Endothelial cell of umbilical vein (primary cell): ENCODE measurements around the gene CRABP1. TPM values are rescaled to one million over a fixed set of nuclear protein-coding genes. Genes with fewer than 3 reads are reported as not detected.

Experiments used
- BruUV-seq: library from RNA; stranded (reverse); fragments of 400-500 nt; replicated peaks from 2 replicates; lab custom pipeline; 2021; lab: Mats Ljungman, UMichigan
- CTCF ChIA-PET: fragments of 300-600, 350-600 bp; sonication (Branson Sonifier 250); formaldehyde crosslinking; loops from one replicate; lab custom pipeline; 2021; ENCODE audit warnings: antibody characterized with exemption, inconsistent platforms; lab: Charles Lee
- POLR2A ChIA-PET: fragments of 300-600, 350-600 bp; sonication (Branson Sonifier 250); formaldehyde crosslinking; loops from one replicate; lab custom pipeline; 2021; ENCODE audit warnings: antibody characterized with exemption, inconsistent platforms; lab: Charles Lee
- DNase-seq: peaks from one replicate; pipeline ENCODE4 v3.0.0-alpha.2; 2011; ENCODE audit warnings: low read depth, low spot score
- FAIRE-seq: peaks from 2 replicates; lab custom pipeline; 2011; peaks lifted over from hg19 to GRCh38; lab: Jason Lieb, UNC
- H2AFZ ChIP-seq: 2 replicates; pipeline ENCODE4 v1.6.0; 2012; ENCODE audit warnings: low read depth, low read length, control low read depth, inconsistent platforms
- H3K27ac ChIP-seq: 2 replicates; pipeline ENCODE4 v1.5.1; 2011; ENCODE audit warnings: low read depth, mild to moderate bottlenecking, control low read depth, low read length, moderate library complexity; ENCODE audit not compliant: insufficient read depth
- H3K27me3 ChIP-seq, 2 experiments: 2 replicates each; pipeline versions ENCODE4 v1.6.0 to v1.6.1; 2011; ENCODE audit warnings: low read length in 2 of 2, mixed read lengths in 1 of 2; ENCODE audit not compliant: control insufficient read depth in 2 of 2, insufficient read depth in 2 of 2
- H3K36me3 ChIP-seq, 2 experiments: 2 replicates in 1 of 2; 3 replicates in 1 of 2; pipeline ENCODE4 v1.5.1; 2011; ENCODE audit warnings: low read length in 2 of 2, mild to moderate bottlenecking in 1 of 2, moderate library complexity in 1 of 2; ENCODE audit not compliant: control insufficient read depth in 2 of 2, insufficient read depth in 2 of 2; ENCODE audit errors: extremely low read depth in 1 of 2
- H3K4me1 ChIP-seq: 3 replicates; pipeline ENCODE4 v1.5.1; 2011; ENCODE audit warnings: mild to moderate bottlenecking, low read length; ENCODE audit not compliant: control insufficient read depth, insufficient read depth; ENCODE audit errors: extremely low read depth
- H3K4me2 ChIP-seq: 2 replicates; pipeline ENCODE4 v1.6.1; 2011; ENCODE audit warnings: low read length, control low read depth, mixed read lengths; ENCODE audit not compliant: insufficient read depth
- H3K4me3 ChIP-seq, 3 experiments: fragments of 200-600 bp in 1 of 3; sonication (generic), shearing (Covaris generic) in 1 of 3; replicated peaks in 1 of 3; 2 replicates each; pipeline ENCODE4 v1.5.1; 2011 to 2016; ENCODE audit warnings: control low read depth in 3 of 3, low read length in 3 of 3, mild to moderate bottlenecking in 2 of 3, inconsistent platforms in 1 of 3, low read depth in 1 of 3, moderate library complexity in 1 of 3; ENCODE audit not compliant: insufficient read depth in 1 of 3
- H3K79me2 ChIP-seq: 2 replicates; pipeline ENCODE4 v1.6.0; 2012; ENCODE audit warnings: low read length, inconsistent platforms; ENCODE audit not compliant: control insufficient read depth, insufficient read depth
- H3K9ac ChIP-seq: replicated peaks from 2 replicates; pipeline ENCODE3; 2011; ENCODE audit warnings: low read length, control low read depth; ENCODE audit not compliant: insufficient read depth; ENCODE audit errors: extremely low read depth
- H3K9me1 ChIP-seq: replicated peaks from 3 replicates; pipeline ENCODE4 v1.6.0; 2011; ENCODE audit warnings: mild to moderate bottlenecking, low read length; ENCODE audit not compliant: control insufficient read depth, insufficient read depth; ENCODE audit errors: extremely low read depth
- H3K9me3 ChIP-seq: replicated peaks from 2 replicates; pipeline ENCODE4 v1.5.1; 2012; ENCODE audit warnings: low read length, inconsistent platforms; ENCODE audit not compliant: control insufficient read depth, insufficient read depth
- H4K20me1 ChIP-seq: replicated peaks from 2 replicates; pipeline ENCODE3; 2011; ENCODE audit warnings: mild to moderate bottlenecking, low read length; ENCODE audit not compliant: control insufficient read depth, insufficient read depth; ENCODE audit errors: extremely low read depth
- EZH2 ChIP-seq: IDR thresholded peaks from 2 replicates; pipeline ENCODE4 v1.6.1; 2012; ENCODE audit warnings: borderline replicate concordance, low read depth, mild to moderate bottlenecking, moderate library complexity, low read length, inconsistent platforms; ENCODE audit not compliant: severe bottlenecking
- FOS ChIP-seq: IDR thresholded peaks from 2 replicates; pipeline ENCODE4 v1.6.1; 2011; ENCODE audit warnings: mild to moderate bottlenecking, low read length, moderate library complexity, borderline replicate concordance; ENCODE audit not compliant: insufficient read depth
- GATA2 ChIP-seq: IDR thresholded peaks from 2 replicates; pipeline ENCODE4 v1.7.0; 2011; ENCODE audit warnings: low read depth, mild to moderate bottlenecking, moderate library complexity, mixed read lengths, low read length; ENCODE audit not compliant: insufficient read length, insufficient read depth
- JUN ChIP-seq: IDR thresholded peaks from 2 replicates; pipeline ENCODE4 v1.6.1; 2011; ENCODE audit warnings: borderline replicate concordance, low read depth; ENCODE audit not compliant: insufficient read length, insufficient read depth
- MAX ChIP-seq: IDR thresholded peaks from 2 replicates; pipeline ENCODE4 v1.6.1; 2011; ENCODE audit not compliant: insufficient read depth, insufficient read length
- MYC ChIP-seq: IDR thresholded peaks from one replicate; pipeline ENCODE4 v1.6.1; 2011; ENCODE audit warnings: mild to moderate bottlenecking, low read depth, low read length
- POLR2A ChIP-seq: IDR thresholded peaks from 2 replicates; pipeline ENCODE4 v1.6.1; 2012; ENCODE audit warnings: low read depth, mild to moderate bottlenecking, control low read depth, low read length
- POLR2AphosphoS5 ChIP-seq: IDR thresholded peaks from 2 replicates; pipeline ENCODE4 v1.6.1; 2012; ENCODE audit warnings: low read depth, mild to moderate bottlenecking, control low read depth, low read length, moderate library complexity; ENCODE audit not compliant: insufficient read depth
- dilution Hi-C: fragments of 300-500 bp; cut with MboI; formaldehyde crosslinking; loops from one replicate; pipeline ENCODE4 v1.15.0; 2019; ENCODE audit warnings: low sequenced_read_pairs; ENCODE audit not compliant: extremely low pct_ligation_motif_present
- intact Hi-C: fragments of 100-400 bp; cut with micrococcal nuclease; formaldehyde crosslinking; loops from one replicate; pipeline ENCODE4 v1.10.0; 2022
- polyA plus RNA-seq, 4 experiments: library from polyadenylated mRNA; depleted of rRNA in 3 of 4; stranded (reverse) in 3 of 4; unstranded in 1 of 4; fragments of >200 nt; gene quantifications; 2 replicates each; pipeline versions ENCODE4 v1.2.1 to v1.2.3, GENCODE V29; 2011 to 2012; ENCODE audit warnings: missing spikeins in 1 of 4
- total RNA-seq: library from RNA; stranded (reverse); gene quantifications from 2 replicates; pipeline ENCODE4 v1.2.3, GENCODE V29; 2021
- TF ChIP-seq, protein P1 (sequence below), 2 donors: IDR thresholded peaks; 1 replicate in 1 of 2; 2 replicates in 1 of 2; pipeline ENCODE4 v1.5.1; 2011; ENCODE audit warnings: low read length in 2 of 2, mild to moderate bottlenecking in 2 of 2, moderate library complexity in 2 of 2, control low read depth in 1 of 2, inconsistent platforms in 1 of 2, low read depth in 1 of 2; ENCODE audit not compliant: insufficient read depth in 1 of 2; ENCODE audit errors: extremely low read depth in 1 of 2

CRABP1 gene
- total and polyA plus RNA-seq, 2 donors (not counting 3 experiments of a cell fraction or from before 2014, with no cell fraction given) = 0.11 TPM; not detected in 1

- no peaks in the 10 kb centered on the region for H3K9me1 ChIP-seq
- H4K20me1 ChIP-seq = no peaks in the 10 kb centered on the region
- H3K36me3 ChIP-seq = no peaks in the 10 kb centered on the region
- intact Hi-C loops (no loop called here), dilution Hi-C loops (no loop called here)
- H3K27me3 ChIP-seq = peaks cover 6 to 7% of the 10 kb centered on the region in 2 experiments
- DNase-seq (no peak), FAIRE-seq (no peak)
- BruUV-seq = no TSS peak
- no peak overlapping the region for H3K9ac ChIP-seq
- H3K4me2 ChIP-seq = no peak overlapping the region
- ChIA-PET POLR2A (interaction anchor here (0.6 to 0.7 kb wide), 2 partner anchors 117 to 678 kb away, joined by 3 read pairs; no protein-coding TSS in a partner anchor), CTCF (no interaction called here)
- H2AFZ ChIP-seq = no peak overlapping the region
- TF ChIP-seq POLR2AphosphoS5 = no peak
- no peak for TF ChIP-seq MYC
- no peak for TF ChIP-seq GATA2
- TF ChIP-seq EZH2 = no peak
- no peak for TF ChIP-seq FOS
- TF ChIP-seq MAX = no peak
- TF ChIP-seq, protein P1, sequence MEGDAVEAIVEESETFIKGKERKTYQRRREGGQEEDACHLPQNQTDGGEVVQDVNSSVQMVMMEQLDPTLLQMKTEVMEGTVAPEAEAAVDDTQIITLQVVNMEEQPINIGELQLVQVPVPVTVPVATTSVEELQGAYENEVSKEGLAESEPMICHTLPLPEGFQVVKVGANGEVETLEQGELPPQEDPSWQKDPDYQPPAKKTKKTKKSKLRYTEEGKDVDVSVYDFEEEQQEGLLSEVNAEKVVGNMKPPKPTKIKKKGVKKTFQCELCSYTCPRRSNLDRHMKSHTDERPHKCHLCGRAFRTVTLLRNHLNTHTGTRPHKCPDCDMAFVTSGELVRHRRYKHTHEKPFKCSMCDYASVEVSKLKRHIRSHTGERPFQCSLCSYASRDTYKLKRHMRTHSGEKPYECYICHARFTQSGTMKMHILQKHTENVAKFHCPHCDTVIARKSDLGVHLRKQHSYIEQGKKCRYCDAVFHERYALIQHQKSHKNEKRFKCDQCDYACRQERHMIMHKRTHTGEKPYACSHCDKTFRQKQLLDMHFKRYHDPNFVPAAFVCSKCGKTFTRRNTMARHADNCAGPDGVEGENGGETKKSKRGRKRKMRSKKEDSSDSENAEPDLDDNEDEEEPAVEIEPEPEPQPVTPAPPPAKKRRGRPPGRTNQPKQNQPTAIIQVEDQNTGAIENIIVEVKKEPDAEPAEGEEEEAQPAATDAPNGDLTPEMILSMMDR (IDR thresholded peaks at IDR 0.05; ENCODE audit: extremely low read depth in 1 of 2, insufficient read depth in 1 of 2, low read depth in 1 of 2, low read length in 2 of 2) = no peak
- no peak for TF ChIP-seq POLR2A
- TF ChIP-seq JUN = no peak
- no peaks in the 10 kb centered on the region for H3K9me3 ChIP-seq
- H3K79me2 ChIP-seq = no peaks in the 10 kb centered on the region
- H3K4me3 ChIP-seq = no peak overlapping the region
- no peak overlapping the region for H3K27ac ChIP-seq
- H3K4me1 ChIP-seq = no peaks in the 10 kb centered on the region
Observed at GRCh38 chr15:78392430-78392829, 52.3 kb downstream of the CRABP1 start.
